Measurements from ENCODE around the gene SWSAP1. TPM values are rescaled to one million over a fixed set of nuclear protein-coding genes. Genes with fewer than 3 reads are reported as not detected.
"Not testable (repeated sequence)": the region's sequence is repeated elsewhere in the genome, so short reads cannot be mapped to it uniquely, and the experiment has no call there.

Gene SWSAP1
- polyA plus RNA-seq, 1 experiment = 0.88 TPM

GRCh38 chr19:11338121-11338520, 36.3 kb upstream of the SWSAP1 start:
- POLR2A ChIA-PET = interaction anchor here (0.7 kb wide), 1 partner anchor 14 kb away, joined by 4 read pairs; no protein-coding TSS in a partner anchor
- no peak overlapping the region for H3K4me3 ChIP-seq (ENCODE audit: low read depth, low read length)
- no peak for TF ChIP-seq CTCF (IDR thresholded peaks at IDR 0.05; ENCODE audit: low read depth, low read length)
- H3K27me3 ChIP-seq (ENCODE audit: control insufficient read depth, insufficient read depth, low read length) = no peaks in the 10 kb centered on the region
- CTCF ChIA-PET = interaction anchor here (1.5 kb wide), 1 partner anchor 43 kb away, joined by 6 read pairs; no protein-coding TSS in a partner anchor
- H3K27ac ChIP-seq (ENCODE audit: low read depth, low read length) = no peak overlapping the region
- no peaks in the 10 kb centered on the region; the same call in 1 of the 2 replicates for H3K9me3 ChIP-seq (ENCODE audit: control insufficient read depth, insufficient read depth, low read length)
- no peak for DNase-seq (ENCODE audit: low read depth, low spot score)

GRCh38 chr19:11338569-11339253, 35.8 kb upstream of the SWSAP1 start:
- ChIA-PET CTCF (interaction anchor here (1.5 kb wide), 1 partner anchor 43 kb away, joined by 6 read pairs; no protein-coding TSS in a partner anchor), POLR2A (interaction anchor here (1.0 to 1.6 kb wide), 2 partner anchors 15 to 36 kb away, joined by 4 read pairs; partner anchors contain the start of gene SWSAP1)
- peak overlapping the region; percentile 73 for H3K4me3 ChIP-seq (ENCODE audit: low read depth, low read length)
- no peak for TF ChIP-seq CTCF (IDR thresholded peaks at IDR 0.05; ENCODE audit: low read depth, low read length)
- H3K27ac ChIP-seq (ENCODE audit: low read depth, low read length) = no peak overlapping the region
- no peaks in the 10 kb centered on the region for H3K27me3 ChIP-seq (ENCODE audit: control insufficient read depth, insufficient read depth, low read length)
- DNase-seq (ENCODE audit: low read depth, low spot score) = no peak
- H3K9me3 ChIP-seq (ENCODE audit: control insufficient read depth, insufficient read depth, low read length) = no peaks in the 10 kb centered on the region; the same call in 1 of the 2 replicates

- ChIA-PET CTCF (interaction anchor here (0.6 to 2.3 kb wide), 4 partner anchors 42 to 105 kb away, joined by 3 to 7 read pairs (median 4); no protein-coding TSS in a partner anchor), POLR2A (interaction anchor here (0.5 to 1.6 kb wide), 4 partner anchors 15 to 219 kb away, joined by 3 to 4 read pairs (median 4); partner anchors contain the start of gene SWSAP1)
- Histone ChIP-seq H3K9me3 (ENCODE audit: control insufficient read depth, insufficient read depth, low read length) (no peaks in the 10 kb centered on the region; the same call in 1 of the 2 replicates), H3K27ac (ENCODE audit: low read depth, low read length) (no peak within 1 kb of the TSS), H3K27me3 (ENCODE audit: control insufficient read depth, insufficient read depth, low read length) (no peaks in the 10 kb centered on the region), H3K4me3 (ENCODE audit: low read depth, low read length) (peak within 1 kb of the TSS; percentile 73)
- TF ChIP-seq CTCF (IDR thresholded peaks at IDR 0.05; ENCODE audit: low read depth, low read length) = no peak
- peak; percentile 63 for DNase-seq (ENCODE audit: low read depth, low spot score)
These were observed 35.0 kb upstream of the SWSAP1 start, which contains the start of gene RAB3D for GRCh38 chr19:11339254-11340098. TSS of gene RAB3D (minus strand) at chr19:11339657. CDS start at chr19:11337399, 2,258 bp downstream.

- CTCF ChIA-PET = interaction anchor here (0.6 to 2.3 kb wide), 3 partner anchors 43 to 104 kb away, joined by 3 to 7 read pairs (median 3); no protein-coding TSS in a partner anchor
- peak overlapping the region; percentile 73; the same call in 1 of the 2 replicates for H3K4me3 ChIP-seq (ENCODE audit: low read depth, low read length)
- DNase-seq (ENCODE audit: low read depth, low spot score); H3K27me3 ChIP-seq (ENCODE audit: control insufficient read depth, insufficient read depth, low read length); H3K9me3 ChIP-seq (ENCODE audit: control insufficient read depth, insufficient read depth, low read length); H3K27ac ChIP-seq (ENCODE audit: low read depth, low read length): not testable (repeated sequence)
- POLR2A ChIA-PET = interaction anchor here (0.5 to 1.6 kb wide), 4 partner anchors 16 to 218 kb away, joined by 3 to 4 read pairs (median 4); partner anchors contain the start of gene SWSAP1
These were observed 34.4 kb upstream of the SWSAP1 start for GRCh38 chr19:11340099-11340467.

- CTCF ChIA-PET = interaction anchor here (1.6 kb wide), 1 partner anchor 140 kb away, joined by 6 read pairs; no protein-coding TSS in a partner anchor
- no peaks in the 10 kb centered on the region; the same call in 1 of the 2 replicates for H3K9me3 ChIP-seq (ENCODE audit: control insufficient read depth, insufficient read depth, low read length)
These were observed 32.0 kb upstream of the SWSAP1 start for GRCh38 chr19:11342429-11342828.

More at GRCh38 chr19:11342429-11342828, 32.0 kb upstream of the SWSAP1 start:
- DNase-seq (ENCODE audit: low read depth, low spot score) = no peak
- Histone ChIP-seq H3K4me3 (ENCODE audit: low read depth, low read length) (no peak overlapping the region), H3K27me3 (ENCODE audit: control insufficient read depth, insufficient read depth, low read length) (no peaks in the 10 kb centered on the region), H3K27ac (ENCODE audit: low read depth, low read length) (no peak overlapping the region)
- POLR2A ChIA-PET = interaction anchor here (0.6 kb wide), 1 partner anchor 20 kb away, joined by 3 read pairs; no protein-coding TSS in a partner anchor
- no peak for TF ChIP-seq CTCF (IDR thresholded peaks at IDR 0.05; ENCODE audit: low read depth, low read length)
